GM19372 (cell line): ENCODE results near the gene SLC36A1.
"Not testable (repeated sequence)": the region's sequence is repeated elsewhere in the genome, so short reads cannot be mapped to it uniquely, and the experiment has no call there.

Experiments used
- ATAC-seq: cut with Tn5 transposase; IDR thresholded peaks from one replicate; pipeline ENCODE4 v1.9.1; 2021; ENCODE audit warnings: mild to moderate bottlenecking, low read depth, moderate library complexity; ENCODE audit not compliant: unreplicated experiment

The SLC36A1 gene

GRCh38 chr5:151480384-151481293, 33.2 kb downstream of the SLC36A1 start:
- ATAC-seq: no peak

- ATAC-seq: no peak
Observed at GRCh38 chr5:151483176-151483575, 35.8 kb downstream of the SLC36A1 start.

GRCh38 chr5:151483647-151484046, 36.2 kb downstream of the SLC36A1 start:
- no peak for ATAC-seq

GRCh38 chr5:151487544-151487943, 40.1 kb downstream of the SLC36A1 start:
- ATAC-seq: no peak

- ATAC-seq: no peak
Observed at GRCh38 chr5:151490627-151491026, 43.2 kb downstream of the SLC36A1 start.

- ATAC-seq: no peak
Observed at GRCh38 chr5:151491062-151491461, 43.7 kb downstream of the SLC36A1 start.

- no peak for ATAC-seq
Observed at GRCh38 chr5:151492729-151493128, 45.3 kb downstream of the SLC36A1 start.

GRCh38 chr5:151493665-151494064, 46.3 kb downstream of the SLC36A1 start:
- ATAC-seq: no peak

GRCh38 chr5:151495320-151495719, 47.9 kb downstream of the SLC36A1 start:
- ATAC-seq: no peak

GRCh38 chr5:151496041-151496484, 48.7 kb downstream of the SLC36A1 start:
- no peak for ATAC-seq

- ATAC-seq: no peak
Observed at GRCh38 chr5:151497391-151498002, 50.1 kb downstream of the SLC36A1 start.

GRCh38 chr5:151498395-151499155, 51.2 kb downstream of the SLC36A1 start:
- no peak for ATAC-seq

- no peak for ATAC-seq
Observed at GRCh38 chr5:151499501-151500035, 52.2 kb downstream of the SLC36A1 start.

GRCh38 chr5:151504006-151504405, 56.6 kb downstream of the SLC36A1 start:
- ATAC-seq: no peak

- not testable (repeated sequence) for ATAC-seq
Observed at GRCh38 chr5:151508308-151508707, 60.9 kb downstream of the SLC36A1 start.

GRCh38 chr5:151509231-151509630, 61.8 kb downstream of the SLC36A1 start:
- ATAC-seq: no peak

GRCh38 chr5:151509836-151510235, 62.4 kb downstream of the SLC36A1 start:
- no peak for ATAC-seq

GRCh38 chr5:151517122-151517920, 69.9 kb downstream of the SLC36A1 start:
- ATAC-seq: no peak

- no peak for ATAC-seq
Observed at GRCh38 chr5:151520294-151520693, 72.9 kb downstream of the SLC36A1 start.

GRCh38 chr5:151522226-151522625, 74.8 kb downstream of the SLC36A1 start:
- ATAC-seq: no peak
